HG03095 (cell line): ENCODE data around the gene FKBP2.

Experiments used
- ATAC-seq: cut with Tn5 transposase; IDR thresholded peaks from one replicate; pipeline ENCODE4 v1.9.1; 2021; ENCODE audit warnings: moderate library complexity; ENCODE audit not compliant: unreplicated experiment

The FKBP2 gene

GRCh38 chr11:64283092-64283491 lies 42.2 kb downstream of the FKBP2 start:
- no peak for ATAC-seq

GRCh38 chr11:64284048-64284961 lies 43.4 kb downstream of the FKBP2 start, which contains the start of gene BAD:
Gene BAD (minus strand): TSS chr11:64284665. CDS start chr11:64284368, 297 bp downstream.
- ATAC-seq = peak; percentile 69

GRCh38 chr11:64284962-64285884 lies 44.3 kb downstream of the FKBP2 start, which contains the start of gene GPR137:
Gene GPR137 (plus strand): TSS chr11:64285848. CDS start chr11:64286525, 677 bp downstream.
- ATAC-seq = peak; percentile 51

GRCh38 chr11:64285885-64286800 lies 45.2 kb downstream of the FKBP2 start:
- no peak for ATAC-seq

- ATAC-seq = no peak
Measured at GRCh38 chr11:64286801-64287159, 45.9 kb downstream of the FKBP2 start.

GRCh38 chr11:64287676-64288352 lies 46.9 kb downstream of the FKBP2 start:
- no peak for ATAC-seq

- no peak for ATAC-seq
Measured at GRCh38 chr11:64288353-64288750, 47.5 kb downstream of the FKBP2 start.

- no peak for ATAC-seq
Measured at GRCh38 chr11:64289002-64289564, 48.2 kb downstream of the FKBP2 start.

- no peak for ATAC-seq
Measured at GRCh38 chr11:64290352-64291261, 49.7 kb downstream of the FKBP2 start.

- ATAC-seq = no peak
Measured at GRCh38 chr11:64291262-64291751, 50.4 kb downstream of the FKBP2 start, which contains the start of gene KCNK4. Gene KCNK4 (plus strand): TSS chr11:64291302. CDS start chr11:64293019, 1,717 bp downstream.

GRCh38 chr11:64291752-64292459 lies 51.0 kb downstream of the FKBP2 start:
- ATAC-seq = no peak

- ATAC-seq = no peak
Measured at GRCh38 chr11:64292460-64293254, 51.8 kb downstream of the FKBP2 start.
